Keratinocyte (primary cell): Measurements from ENCODE around the gene ZNF236. TPM values are rescaled to one million over a fixed set of nuclear protein-coding genes. Genes with fewer than 3 reads are reported as not detected.
"Not testable (repeated sequence)": the region's sequence is repeated elsewhere in the genome, so short reads cannot be mapped to it uniquely, and the experiment has no call there.

Experiments used
- DNase-seq: peaks from one replicate; pipeline ENCODE4 v3.0.0-alpha.2; 2011; ENCODE audit warnings: low read depth, missing footprints, low spot score
- FAIRE-seq: peaks from 2 replicates; lab custom pipeline; 2011; peaks lifted over from hg19 to GRCh38; lab: Jason Lieb, UNC
- H2AFZ ChIP-seq: 2 replicates; pipeline ENCODE4 v1.6.0; 2012; ENCODE audit warnings: low read length, control low read depth, inconsistent platforms; ENCODE audit not compliant: control insufficient read depth
- H3K27ac ChIP-seq: 2 replicates; pipeline ENCODE4 v1.5.1; 2011; ENCODE audit warnings: low read length; ENCODE audit not compliant: control insufficient read depth, insufficient read depth
- H3K27me3 ChIP-seq: 3 replicates; pipeline ENCODE4 v1.6.0; 2011; ENCODE audit warnings: low read length; ENCODE audit not compliant: control insufficient read depth, insufficient read depth; ENCODE audit errors: extremely low read depth
- H3K36me3 ChIP-seq, 2 experiments: 2 replicates in 1 of 2; 3 replicates in 1 of 2; pipeline ENCODE4 v1.5.1; 2011; ENCODE audit warnings: low read length in 2 of 2, mild to moderate bottlenecking in 1 of 2; ENCODE audit not compliant: control insufficient read depth in 2 of 2, insufficient read depth in 2 of 2; ENCODE audit errors: extremely low read depth in 1 of 2
- H3K4me1 ChIP-seq: 3 replicates; pipeline ENCODE4 v1.5.1; 2011; ENCODE audit warnings: low read length; ENCODE audit not compliant: control insufficient read depth, insufficient read depth; ENCODE audit errors: extremely low read depth
- H3K4me2 ChIP-seq: 3 replicates; pipeline ENCODE4 v1.6.0; 2011; ENCODE audit warnings: low read depth, low read length; ENCODE audit not compliant: control insufficient read depth, insufficient read depth; ENCODE audit errors: extremely low read depth
- H3K4me3 ChIP-seq, 3 experiments: fragments of 200-600 bp in 1 of 3; sonication (generic) in 1 of 3; 2 replicates in 2 of 3; 3 replicates in 1 of 3; pipeline ENCODE4 v1.5.1; 2011 to 2016; ENCODE audit warnings: low read length in 3 of 3, mild to moderate bottlenecking in 3 of 3, control low read depth in 2 of 3, inconsistent platforms in 1 of 3, low read depth in 1 of 3, mixed read lengths in 1 of 3, mixed run types in 1 of 3, moderate library complexity in 1 of 3; ENCODE audit not compliant: control insufficient read depth in 2 of 3, insufficient read depth in 2 of 3; ENCODE audit errors: extremely low read depth in 1 of 3
- H3K79me2 ChIP-seq: 2 replicates; pipeline ENCODE4 v1.6.0; 2012; ENCODE audit warnings: low read length; ENCODE audit not compliant: control insufficient read depth, insufficient read depth
- H3K9ac ChIP-seq: 3 replicates; pipeline ENCODE4 v1.6.0; 2011; ENCODE audit warnings: low read length; ENCODE audit not compliant: control insufficient read depth, insufficient read depth; ENCODE audit errors: extremely low read depth
- H3K9me1 ChIP-seq: 3 replicates; pipeline ENCODE4 v1.6.0; 2011; ENCODE audit warnings: low read length; ENCODE audit not compliant: control insufficient read depth, insufficient read depth; ENCODE audit errors: extremely low read depth
- H3K9me3 ChIP-seq: 2 replicates; pipeline ENCODE4 v1.5.1; 2012; ENCODE audit warnings: low read depth, low read length; ENCODE audit not compliant: control insufficient read depth
- H4K20me1 ChIP-seq: 3 replicates; pipeline ENCODE4 v1.6.0; 2011; ENCODE audit warnings: low read length; ENCODE audit not compliant: control insufficient read depth, insufficient read depth; ENCODE audit errors: extremely low read depth
- EZH2 ChIP-seq: IDR thresholded peaks from one replicate; pipeline ENCODE4 v1.6.1; 2012; ENCODE audit warnings: inconsistent platforms, mild to moderate bottlenecking, low read length, moderate library complexity
- dilution Hi-C: fragments of 300-500 bp; cut with MboI; formaldehyde crosslinking; loops from one replicate; pipeline ENCODE4 v1.7.0; 2020; ENCODE audit warnings: low sequenced_read_pairs; ENCODE audit not compliant: extremely low pct_ligation_motif_present
- polyA plus RNA-seq, 5 experiments: library from polyadenylated mRNA; depleted of rRNA in 3 of 5; stranded (reverse) in 3 of 5; stranded (forward) in 1 of 5; unstranded in 1 of 5; fragments of >200 nt; gene quantifications; 1 replicate in 1 of 5; 2 replicates in 3 of 5; 3 replicates in 1 of 5; pipeline versions ENCODE4 v1.2.1 to v1.2.3, GENCODE V29; 2011 to 2012; ENCODE audit warnings: missing spikeins in 2 of 5, low read depth in 1 of 5, low replicate concordance in 1 of 5
- TF ChIP-seq, protein P1 (sequence below), 3 experiments: IDR thresholded peaks in 1 of 3; conservative IDR thresholded peaks in 1 of 3; optimal IDR thresholded peaks in 1 of 3; 2 replicates in 2 of 3; 3 replicates in 1 of 3; pipeline versions ENCODE3 to v1.5.1; 2011; ENCODE audit warnings: low read length in 3 of 3, mild to moderate bottlenecking in 3 of 3, moderate library complexity in 2 of 3, control low read depth in 1 of 3, inconsistent platforms in 1 of 3; ENCODE audit not compliant: insufficient read depth in 2 of 3; ENCODE audit errors: extremely low read depth in 1 of 3

The ZNF236 gene
- polyA plus RNA-seq, 1 donor (not counting 4 experiments of a cell fraction or from before 2014, with no cell fraction given), result 4.5 TPM

DNA sequence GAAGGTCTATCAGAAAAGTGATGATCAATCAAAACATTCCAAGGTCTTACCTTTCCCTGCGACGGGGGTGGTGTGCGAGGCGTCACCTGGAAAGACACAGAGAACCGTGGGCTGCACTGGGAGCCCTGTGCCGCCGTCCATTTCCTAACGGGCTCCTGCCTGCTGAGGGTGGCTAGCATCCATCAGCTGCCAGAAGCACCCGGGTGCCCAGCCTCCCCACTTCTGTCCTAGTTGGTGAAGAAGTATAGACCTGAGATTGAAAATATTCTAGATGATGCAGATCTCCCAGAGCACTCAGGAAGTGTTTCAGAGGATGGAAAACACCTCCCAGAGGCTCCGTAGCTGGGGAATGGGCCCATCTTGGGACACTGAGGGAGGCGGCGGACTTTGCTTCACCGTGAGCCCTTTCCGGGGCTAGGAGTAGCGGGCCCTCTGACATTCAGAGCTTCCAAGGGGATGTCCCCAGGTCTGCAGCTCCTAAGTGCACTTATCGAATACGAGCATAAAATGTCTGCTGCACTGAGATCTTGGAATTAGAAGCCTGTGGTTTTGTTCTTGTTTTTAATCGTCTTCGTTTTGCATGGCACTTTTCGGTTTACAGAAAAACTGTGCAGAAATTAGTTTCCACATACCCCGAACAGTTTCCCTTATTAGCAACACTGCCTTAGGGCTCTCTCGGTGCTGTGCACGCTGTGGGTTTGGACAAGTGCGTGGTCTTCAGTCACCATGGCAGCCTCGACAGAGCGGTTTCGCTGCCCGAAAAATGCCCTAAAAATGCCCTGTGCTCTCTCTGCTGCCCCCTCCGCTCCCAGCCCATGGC, 166.7 kb downstream of the ZNF236 start:
- Histone ChIP-seq H3K27me3 (peaks cover 3% of the 10 kb centered on the region), H3K4me3 (no peak overlapping the region), H3K9me3 (no peaks in the 10 kb centered on the region), H3K27ac (no peak overlapping the region), H4K20me1 (no peaks in the 10 kb centered on the region), H3K79me2 (no peaks in the 10 kb centered on the region), H2AFZ (no peak overlapping the region), H3K9me1 (no peaks in the 10 kb centered on the region), H3K36me3 (no peaks in the 10 kb centered on the region), H3K9ac (no peak overlapping the region), H3K4me1 (no peaks in the 10 kb centered on the region), H3K4me2 (no peak overlapping the region)
- no peak for DNase-seq
- FAIRE-seq, result no peak
- TF ChIP-seq EZH2, result no peak
- dilution Hi-C loops, result no loop called here

DNA sequence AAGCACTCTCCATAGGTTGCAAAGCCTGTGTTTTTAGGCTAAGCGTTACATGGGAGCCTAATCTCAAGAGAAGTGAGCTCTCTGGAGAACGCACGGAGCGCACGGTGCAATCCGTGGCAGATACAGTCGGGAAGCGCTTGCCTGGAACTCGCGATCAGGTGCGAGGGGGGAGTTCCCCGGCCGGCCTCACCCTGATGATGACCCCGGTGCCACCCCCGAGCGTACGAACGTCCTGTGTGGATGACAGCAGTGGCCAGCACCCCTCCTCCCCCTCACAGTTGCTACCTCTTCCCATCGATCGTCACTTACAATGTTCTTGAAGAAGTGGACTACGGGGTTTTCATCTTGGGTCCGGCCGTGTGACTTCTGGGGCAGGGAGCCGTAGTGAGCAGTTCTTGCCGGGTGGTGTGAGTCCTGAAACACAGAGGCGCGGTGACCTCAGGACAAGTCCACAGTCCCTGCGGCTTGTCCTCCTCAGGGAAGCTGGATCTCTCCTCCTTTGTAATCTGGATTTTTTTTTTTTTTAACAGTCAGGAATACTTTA, 167.4 kb downstream of the ZNF236 start:
- no peaks in the 10 kb centered on the region for H3K9me3 ChIP-seq
- no peak overlapping the region for H3K9ac ChIP-seq
- H3K27me3 ChIP-seq, result peaks cover 3% of the 10 kb centered on the region
- no peaks in the 10 kb centered on the region for H3K9me1 ChIP-seq
- no peak overlapping the region for H3K4me3 ChIP-seq
- no peak overlapping the region for H2AFZ ChIP-seq
- no peaks in the 10 kb centered on the region for H4K20me1 ChIP-seq
- H3K4me1 ChIP-seq, result no peaks in the 10 kb centered on the region
- dilution Hi-C loops, result no loop called here
- H3K4me2 ChIP-seq, result no peak overlapping the region
- TF ChIP-seq, protein P1, sequence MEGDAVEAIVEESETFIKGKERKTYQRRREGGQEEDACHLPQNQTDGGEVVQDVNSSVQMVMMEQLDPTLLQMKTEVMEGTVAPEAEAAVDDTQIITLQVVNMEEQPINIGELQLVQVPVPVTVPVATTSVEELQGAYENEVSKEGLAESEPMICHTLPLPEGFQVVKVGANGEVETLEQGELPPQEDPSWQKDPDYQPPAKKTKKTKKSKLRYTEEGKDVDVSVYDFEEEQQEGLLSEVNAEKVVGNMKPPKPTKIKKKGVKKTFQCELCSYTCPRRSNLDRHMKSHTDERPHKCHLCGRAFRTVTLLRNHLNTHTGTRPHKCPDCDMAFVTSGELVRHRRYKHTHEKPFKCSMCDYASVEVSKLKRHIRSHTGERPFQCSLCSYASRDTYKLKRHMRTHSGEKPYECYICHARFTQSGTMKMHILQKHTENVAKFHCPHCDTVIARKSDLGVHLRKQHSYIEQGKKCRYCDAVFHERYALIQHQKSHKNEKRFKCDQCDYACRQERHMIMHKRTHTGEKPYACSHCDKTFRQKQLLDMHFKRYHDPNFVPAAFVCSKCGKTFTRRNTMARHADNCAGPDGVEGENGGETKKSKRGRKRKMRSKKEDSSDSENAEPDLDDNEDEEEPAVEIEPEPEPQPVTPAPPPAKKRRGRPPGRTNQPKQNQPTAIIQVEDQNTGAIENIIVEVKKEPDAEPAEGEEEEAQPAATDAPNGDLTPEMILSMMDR (optimal IDR thresholded peaks at IDR 0.05 in 1 of 3, IDR thresholded peaks at IDR 0.05 in 1 of 3, conservative IDR thresholded peaks at IDR 0.05 in 1 of 3; ENCODE audit: extremely low read depth in 1 of 3, insufficient read depth in 2 of 3, low read length in 3 of 3), result no peak
- TF ChIP-seq EZH2, result no peak
- FAIRE-seq (no peak), DNase-seq (no peak)
- no peak overlapping the region for H3K27ac ChIP-seq
- H3K36me3 ChIP-seq, result no peaks in the 10 kb centered on the region
- H3K79me2 ChIP-seq, result no peaks in the 10 kb centered on the region

DNA sequence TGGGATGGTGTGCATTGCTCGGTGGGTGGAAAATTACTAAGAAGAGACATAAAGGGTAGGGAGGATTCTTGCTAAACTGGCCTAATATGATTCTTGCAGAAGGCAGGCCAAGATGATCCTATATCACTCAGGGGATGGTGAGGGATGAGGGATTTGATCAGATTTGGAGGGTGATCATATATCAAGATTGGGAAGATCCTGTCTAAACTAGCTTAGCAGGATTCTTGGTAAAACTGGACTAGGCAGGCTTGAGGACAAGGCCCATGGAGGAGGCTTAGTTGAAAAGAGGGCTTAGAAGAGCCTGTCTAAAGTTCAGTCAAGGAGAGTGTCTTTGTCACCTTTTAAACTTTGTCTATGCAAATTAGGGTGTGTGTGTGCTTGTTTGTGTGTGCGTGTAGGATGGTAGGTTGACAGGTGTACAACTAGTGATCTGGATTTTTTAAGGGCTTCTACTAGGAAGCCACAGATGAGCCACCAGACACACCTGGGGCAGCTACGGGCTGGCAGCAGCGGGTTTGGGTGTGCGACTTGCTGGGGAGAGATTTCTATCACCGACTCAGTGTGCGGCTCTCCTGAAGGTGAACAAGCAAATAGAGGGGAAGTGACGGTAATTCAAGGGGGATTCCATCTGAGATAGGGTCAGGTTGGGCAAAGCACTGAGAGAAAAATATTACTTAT, 168.1 kb downstream of the ZNF236 start:
- FAIRE-seq, H3K36me3 ChIP-seq, H3K27ac ChIP-seq, H2AFZ ChIP-seq, dilution Hi-C loops, H3K9ac ChIP-seq, H3K9me3 ChIP-seq, H3K4me1 ChIP-seq, H4K20me1 ChIP-seq, H3K9me1 ChIP-seq, DNase-seq, H3K4me2 ChIP-seq, H3K4me3 ChIP-seq, H3K79me2 ChIP-seq, H3K27me3 ChIP-seq: not testable (repeated sequence)
